Stimulated activated CD4-positive, alpha-beta T cell treated with anti-CD3 and anti-CD28 coated beads, TNF-alpha, amount 100 ng/mL, for 24 hours (primary cell): ENCODE data around the gene CHD6.
A peak's percentile ranks its signal among the peaks of the same experiment; 100 is the strongest.

Experiments used
- DNase-seq, 3 experiments: peaks; one replicate each; pipeline ENCODE4 v3.0.0-alpha.2; 2020; ENCODE audit warnings: low read depth in 3 of 3

The CHD6 gene

DNA sequence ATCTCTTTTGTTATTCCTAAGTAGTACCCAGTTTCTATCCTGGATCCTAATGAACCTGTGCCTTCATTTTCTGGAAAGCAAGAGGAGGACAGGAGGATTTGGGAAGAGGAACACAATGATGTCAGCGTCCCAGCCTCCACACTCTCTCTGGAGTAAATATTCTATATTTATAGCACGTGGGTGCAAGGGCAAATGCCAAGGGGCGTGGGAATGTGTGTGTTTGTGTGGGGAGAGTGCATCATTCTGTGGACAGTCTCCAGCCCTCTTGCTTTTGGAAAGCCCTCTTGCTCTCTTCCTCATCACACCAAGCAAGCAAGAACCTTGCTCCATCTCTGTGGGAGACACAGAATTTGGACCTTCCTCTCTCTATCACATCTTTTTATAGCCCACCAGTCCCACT, 148.3 kb downstream of the CHD6 start:
- no peak for DNase-seq

DNA sequence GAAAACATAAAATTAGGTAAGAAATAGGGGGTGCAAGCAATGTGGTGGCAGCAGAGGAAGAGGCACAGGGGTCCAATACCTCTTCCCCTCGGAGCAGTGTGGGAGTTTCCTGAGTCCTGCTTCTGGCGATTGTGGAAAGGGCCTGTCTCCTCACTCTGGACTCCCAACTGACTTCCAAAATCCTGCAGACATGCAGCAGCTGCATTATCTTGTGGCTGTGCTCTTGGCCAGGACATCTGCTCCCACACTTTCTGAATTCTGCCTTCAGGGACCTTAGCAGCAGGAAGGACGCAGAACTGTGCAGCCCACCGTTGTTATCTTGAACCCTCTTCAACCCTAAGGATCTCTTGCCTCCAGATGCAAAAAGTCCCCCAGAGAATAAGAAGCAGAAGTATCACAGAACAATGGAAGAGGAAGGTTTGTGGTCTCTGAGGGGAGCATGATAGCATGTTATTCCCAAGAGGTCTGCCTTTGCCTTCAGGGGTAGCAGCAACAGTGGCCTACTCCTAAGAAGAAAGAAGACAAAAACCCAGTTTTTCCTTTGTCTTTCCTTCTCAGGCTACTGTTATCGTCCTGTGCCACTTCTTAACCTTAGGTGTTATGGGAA, 149.1 kb downstream of the CHD6 start:
- DNase-seq = no peak

DNA sequence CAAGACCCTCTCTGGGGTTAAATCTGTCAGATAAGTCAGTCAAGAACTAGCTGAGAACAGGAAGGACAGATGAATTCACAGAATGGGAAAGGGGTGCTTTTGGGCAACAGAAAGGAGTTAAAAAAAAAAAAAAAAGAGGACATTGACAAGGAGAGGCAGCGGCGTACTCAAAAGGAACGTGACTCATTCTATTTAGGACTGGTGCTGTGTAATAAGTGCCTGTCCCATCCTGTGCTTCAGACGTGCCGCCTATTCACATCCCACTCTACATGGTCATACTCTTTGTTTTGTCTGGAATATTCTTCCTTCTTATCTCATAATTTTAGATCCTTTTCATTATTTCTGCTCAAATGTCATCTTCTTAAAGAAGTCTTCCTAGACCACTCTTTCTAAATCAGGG, 150.5 kb downstream of the CHD6 start:
- DNase-seq = no peak

DNA sequence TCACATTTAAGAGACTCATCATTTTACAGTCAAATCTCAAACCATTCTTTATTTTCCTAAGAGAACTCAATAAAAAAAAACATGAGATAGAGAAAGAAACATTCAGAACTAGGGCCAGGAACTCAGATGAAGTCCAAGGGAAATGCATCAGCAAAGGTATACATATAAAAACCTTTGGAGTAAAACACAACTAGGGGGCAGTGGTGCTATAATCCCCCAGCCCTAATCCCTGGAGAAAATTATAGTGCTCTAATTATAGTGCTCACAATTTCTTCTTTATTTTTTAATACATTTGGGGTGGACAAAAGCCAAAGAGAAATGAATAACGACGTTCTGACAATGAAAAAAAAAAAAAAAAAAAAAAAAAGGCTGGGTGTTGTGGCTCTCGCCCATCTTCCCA, 151.0 kb downstream of the CHD6 start:
- no peak for DNase-seq

DNA sequence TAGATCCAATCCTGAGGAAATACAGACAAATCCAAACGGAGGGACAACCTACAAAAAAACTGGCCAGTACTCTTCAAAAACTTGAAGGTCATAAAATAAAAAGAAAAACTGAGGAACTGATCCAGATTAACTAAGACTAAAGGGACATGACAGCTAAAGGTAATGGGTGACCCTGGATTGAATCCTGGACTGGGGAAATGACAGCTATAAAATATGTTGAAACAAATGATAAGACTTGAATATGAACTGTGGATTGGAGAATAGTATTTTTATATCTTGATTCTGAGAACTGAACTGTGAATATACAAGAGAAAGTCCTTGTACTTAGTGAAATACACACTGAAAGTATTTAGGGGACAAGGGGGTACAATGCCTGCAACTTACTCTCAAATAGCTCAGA, 154.6 kb downstream of the CHD6 start:
- DNase-seq = no peak

DNA sequence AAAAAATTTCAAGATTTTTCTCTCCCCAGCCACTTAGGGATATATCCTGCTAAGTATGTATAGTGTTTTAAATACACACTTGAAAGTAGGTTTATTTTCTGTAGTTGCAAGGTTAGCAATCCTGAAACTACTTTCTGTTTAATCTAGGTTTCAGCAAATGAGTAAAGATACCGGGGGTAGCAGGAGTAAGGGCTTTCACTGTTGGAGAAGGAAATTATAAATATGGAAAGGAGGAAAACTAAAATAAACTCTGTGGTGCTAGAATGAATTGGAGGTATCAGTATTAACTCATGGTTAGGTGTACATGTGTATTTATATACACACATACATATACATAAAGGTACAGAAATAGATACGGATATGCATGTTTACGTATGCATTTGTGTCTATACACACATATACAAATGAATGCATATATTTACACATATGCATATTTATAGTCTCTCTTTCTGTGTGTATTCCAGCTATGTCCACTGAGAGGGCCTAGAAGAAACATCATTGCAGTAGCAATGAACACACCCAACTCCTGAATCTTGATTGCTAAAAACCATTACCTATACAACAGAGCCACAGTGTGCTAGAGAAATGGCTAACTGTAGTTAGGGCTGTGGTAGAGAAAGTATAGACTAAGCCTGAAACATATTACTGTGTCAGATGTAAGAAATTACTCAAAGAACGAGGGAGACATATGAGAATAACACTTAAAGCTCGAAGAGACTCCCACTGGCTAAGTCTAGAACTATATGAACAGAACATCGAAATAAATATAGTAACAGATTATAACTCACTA, 155.6 kb downstream of the CHD6 start:
- DNase-seq = no peak

DNA sequence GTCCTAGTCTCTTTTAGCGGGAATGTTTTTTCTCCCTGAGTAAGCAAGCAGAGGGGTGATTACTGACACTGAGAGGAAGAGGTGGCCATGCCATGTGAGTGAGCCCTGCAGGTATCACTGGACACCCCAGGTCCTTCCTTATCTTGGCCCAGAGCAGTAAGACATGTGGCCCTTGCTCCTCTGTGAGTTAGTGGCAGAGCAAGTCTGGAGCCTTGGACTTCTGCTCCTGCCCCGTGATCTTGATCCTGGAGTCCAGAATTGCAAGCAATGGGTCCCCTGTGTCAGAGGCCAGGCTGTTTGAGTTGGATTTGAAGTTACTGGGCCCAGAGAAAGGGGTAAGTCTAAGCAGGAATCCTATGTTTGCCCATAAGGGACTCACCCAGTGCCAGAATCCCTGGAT, 159.4 kb downstream of the CHD6 start:
- DNase-seq = no peak

DNA sequence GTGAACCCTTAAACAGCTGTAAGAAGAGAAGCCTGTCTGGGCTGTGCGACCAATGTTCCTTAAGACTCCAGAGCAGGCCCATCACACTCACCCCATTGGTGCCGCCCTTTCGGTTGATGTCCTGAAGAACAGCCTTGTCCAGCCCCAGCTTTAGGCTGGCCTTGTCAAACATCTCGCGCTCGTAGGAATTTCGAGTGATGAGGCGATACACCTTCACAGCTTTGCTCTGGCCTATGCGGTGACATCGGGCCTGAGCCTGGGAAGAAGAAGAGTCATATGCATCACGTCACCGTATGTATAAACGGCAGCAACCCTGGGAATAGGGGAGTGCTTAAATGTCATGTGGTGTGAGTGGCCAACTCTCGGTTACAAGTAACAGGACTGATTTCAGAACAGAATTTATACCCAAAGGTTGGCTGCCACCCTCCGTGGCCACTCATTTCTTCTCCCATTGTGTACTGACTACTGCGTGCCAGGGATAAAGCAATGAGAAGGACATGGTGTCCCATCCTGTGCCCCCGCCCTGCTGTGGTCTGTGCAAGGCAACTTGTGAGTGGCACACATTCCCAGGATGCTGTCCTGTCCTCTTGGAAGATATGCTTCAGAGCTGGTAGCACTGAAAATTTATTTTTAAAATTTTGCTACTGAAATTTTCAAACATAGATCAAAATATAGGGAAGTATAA, 160.9 kb downstream of the CHD6 start:
- DNase-seq = no peak

DNA sequence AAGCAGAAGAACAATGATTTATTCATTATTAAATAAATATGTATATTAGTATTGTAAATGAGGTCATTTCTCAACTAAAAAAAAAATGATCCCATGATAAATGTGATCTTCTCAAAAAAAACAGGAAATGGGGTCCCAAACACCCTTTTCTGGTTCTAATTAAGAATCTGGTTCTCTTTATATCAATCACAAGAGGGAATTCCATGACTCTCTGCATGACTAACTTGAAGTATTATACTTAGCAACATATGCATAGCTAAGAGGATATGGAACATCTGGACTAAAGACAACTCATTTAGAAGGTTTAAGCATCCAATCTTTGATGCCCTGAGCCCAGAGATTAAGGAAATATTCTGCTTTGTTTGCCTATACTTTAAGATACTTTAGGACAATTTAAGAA, 161.8 kb downstream of the CHD6 start:
- DNase-seq = no peak

DNA sequence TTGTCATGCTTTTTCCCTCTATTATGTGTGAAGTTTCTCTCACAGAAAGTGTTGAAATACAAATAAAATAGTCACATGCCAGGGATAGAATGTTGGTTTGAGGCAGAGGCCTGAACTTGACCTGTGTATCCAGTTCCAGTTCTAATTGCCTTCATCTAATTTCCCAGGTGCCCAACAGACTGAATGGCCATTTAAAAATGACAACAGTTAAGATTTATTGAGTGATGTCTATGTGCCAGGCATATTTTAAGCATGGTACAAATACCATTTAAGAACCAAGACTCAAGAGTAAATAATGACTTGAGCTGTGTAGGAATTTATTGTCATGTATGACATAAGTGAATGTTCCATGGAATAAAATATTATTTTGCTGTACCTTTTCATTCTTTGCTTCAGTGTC, 163.9 kb downstream of the CHD6 start:
- no peak for DNase-seq

DNA sequence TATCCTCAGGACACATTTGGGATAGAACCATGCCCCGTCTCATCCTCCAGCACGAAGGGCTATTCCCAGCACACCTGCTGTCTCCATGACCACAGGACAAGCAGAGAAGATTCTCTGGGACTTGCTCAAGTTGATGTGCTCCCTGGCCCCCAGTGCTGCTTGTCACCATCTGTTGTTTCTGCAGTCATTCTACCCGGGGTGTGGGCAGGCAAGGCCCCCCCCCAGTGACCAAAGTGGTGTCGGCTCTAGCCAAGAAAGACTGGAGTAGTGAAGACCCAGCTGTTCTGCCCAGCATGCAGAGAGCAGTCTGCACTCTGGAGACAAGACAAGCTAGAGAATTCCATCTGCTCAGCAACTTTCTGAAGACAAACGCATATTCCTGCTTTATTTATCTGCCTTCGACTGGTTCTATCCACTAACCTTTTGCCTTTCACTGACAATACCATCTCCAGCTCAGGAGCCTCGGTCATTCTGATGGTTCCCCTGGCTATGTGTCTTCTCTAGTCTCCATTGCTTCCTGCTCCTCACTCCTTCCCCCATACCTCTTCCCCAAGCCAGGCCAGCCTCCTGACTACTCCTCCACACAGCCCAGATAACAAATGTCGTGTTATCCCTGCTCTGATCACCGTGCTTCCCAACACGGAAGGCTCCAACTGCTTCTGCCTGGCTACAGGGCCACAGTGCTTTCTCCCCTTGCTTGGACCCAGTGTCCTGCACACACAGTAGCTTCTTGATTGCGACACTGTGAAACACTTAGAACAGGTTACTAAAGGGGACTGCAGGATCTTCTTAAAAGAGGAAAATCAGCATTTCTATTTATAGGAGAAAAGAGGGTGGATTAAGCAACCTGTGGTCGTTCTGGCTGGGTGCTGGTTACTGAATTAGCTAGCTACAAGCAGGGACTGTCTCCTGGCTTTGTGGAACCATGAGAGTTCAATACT, 164.9 kb downstream of the CHD6 start:
- no peak for DNase-seq

DNA sequence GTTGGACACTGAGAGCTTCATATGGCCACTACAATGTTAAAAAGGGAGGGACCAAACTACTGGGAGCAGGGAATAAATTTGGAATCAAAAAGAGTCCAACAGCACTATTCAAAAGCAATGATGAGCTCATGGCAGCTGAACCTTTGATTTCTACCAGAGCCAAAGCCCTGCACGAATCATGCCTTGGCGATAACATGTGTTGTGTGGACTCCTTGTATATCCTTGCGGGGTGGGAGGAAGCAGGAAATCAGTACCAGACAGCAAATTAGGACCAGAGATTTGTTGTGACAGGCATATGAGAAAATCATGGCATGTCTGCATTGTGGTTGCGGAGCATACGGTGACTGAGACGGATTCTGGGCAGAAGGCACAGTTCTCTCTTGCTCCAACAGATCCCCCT, 166.0 kb downstream of the CHD6 start:
- DNase-seq = no peak

DNA sequence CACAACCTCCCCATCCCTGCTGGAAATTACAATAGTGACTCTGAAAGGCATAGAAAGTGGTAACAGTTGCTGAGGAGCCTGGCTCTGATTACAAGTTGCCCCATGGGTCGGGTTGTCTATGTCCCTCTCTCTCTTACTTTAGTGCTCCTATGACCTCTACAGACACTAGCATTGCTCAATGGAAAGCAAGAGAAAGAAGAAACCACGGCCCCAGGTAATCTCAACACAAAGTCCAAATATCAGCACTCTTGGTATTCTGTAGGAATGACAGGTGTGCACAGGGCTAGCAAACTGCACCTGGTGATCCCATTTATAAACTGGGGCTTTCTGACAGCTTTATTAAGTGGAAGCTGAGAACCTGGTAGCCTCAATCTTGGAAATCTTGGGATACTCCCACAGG, 171.2 kb downstream of the CHD6 start:
- no peak for DNase-seq

DNA sequence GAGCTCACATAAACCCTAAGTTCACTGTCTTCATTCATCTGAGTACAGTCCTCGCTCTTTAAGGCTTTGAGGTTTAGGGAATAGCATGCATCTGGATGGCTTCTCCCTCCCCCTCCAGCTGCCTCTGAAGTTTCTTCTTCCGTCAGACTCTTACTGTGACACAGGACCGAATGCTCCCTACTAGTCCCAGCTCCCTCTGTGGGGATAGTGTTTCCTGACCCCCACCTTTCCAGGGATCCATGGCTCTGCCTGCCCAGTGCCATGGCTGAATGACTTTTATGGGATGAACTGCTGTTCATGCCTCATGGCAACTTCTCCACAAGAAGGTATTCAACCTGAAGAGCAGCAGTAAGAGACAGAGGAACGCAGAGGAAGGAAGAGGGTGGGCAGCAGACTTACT, 171.7 kb downstream of the CHD6 start:
- DNase-seq = no peak

DNA sequence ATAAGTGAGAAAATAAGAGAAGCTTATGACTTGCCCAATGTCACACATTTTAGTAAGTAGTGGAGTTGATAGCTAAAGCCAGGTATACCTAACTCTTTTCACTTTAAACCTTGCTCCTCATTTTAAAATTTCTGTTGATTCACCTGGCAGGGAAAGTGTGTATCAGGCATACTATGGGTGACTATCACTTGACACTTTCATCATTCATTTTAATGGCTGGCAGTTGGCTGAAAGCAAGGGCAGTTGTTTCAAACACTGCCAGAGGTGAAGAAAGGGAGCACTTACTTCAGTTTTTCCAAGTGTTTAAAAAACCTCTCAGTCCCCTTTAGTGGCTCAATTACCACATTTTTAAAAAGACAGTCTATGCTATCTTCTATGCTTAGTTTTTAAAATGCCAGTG, 173.4 kb downstream of the CHD6 start:
- no peak for DNase-seq

DNA sequence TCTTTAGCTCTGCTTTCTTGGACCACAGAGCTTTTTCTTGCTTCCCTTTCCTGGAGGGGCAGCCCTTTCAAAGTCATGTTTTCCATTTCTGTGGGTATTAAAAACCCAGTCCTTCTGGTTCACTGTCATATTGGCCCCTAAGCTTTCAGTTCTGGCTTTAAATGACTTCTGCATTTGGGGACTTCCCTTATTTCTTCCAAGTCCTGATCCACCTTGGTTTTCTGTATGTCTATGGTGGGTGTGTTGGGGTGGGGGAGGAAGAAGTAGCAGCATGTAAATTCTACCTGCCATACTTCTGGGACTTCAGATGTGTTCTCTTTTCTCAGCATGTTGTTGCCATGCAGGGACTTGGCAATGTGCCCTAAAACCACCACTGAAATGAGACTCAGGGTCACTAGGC, 174.5 kb downstream of the CHD6 start:
- no peak for DNase-seq

DNA sequence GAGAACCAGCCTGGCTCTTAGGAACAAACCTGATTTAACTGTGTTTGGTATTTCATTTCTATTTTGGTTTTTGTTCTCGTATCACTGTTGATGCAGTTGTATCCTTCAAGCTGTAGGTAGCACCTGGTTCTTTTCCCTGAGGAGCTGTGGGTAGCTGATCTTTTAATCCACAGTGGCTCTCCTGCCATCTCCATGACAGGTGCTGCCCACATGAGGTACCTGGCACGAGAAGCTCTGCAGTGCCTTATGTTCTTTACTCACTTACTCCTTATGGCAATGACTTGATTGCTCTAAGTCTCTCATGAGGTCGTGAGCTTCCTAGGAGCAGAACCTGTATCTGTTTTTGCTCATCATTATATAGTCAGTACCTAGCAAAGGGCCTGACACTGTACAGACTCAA, 177.3 kb downstream of the CHD6 start:
- no peak for DNase-seq

DNA sequence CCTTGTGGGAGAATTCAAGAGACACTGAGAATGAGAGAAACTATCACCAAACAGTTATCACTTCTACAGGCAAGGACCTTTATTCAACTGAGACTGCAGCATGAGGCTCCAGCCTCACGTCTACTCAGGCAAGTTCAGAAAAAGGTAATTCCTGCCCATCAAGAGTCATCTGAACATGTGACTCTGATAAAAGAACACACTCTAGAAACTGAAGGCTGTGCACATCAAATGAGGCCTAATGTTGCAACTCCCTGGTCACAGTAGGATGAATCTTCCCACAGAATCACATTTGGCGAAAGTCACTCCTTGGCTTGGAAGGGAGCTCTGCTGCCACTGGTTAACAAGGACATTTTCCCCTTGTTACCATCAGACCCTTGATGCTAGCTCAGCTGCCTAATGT, 180.3 kb downstream of the CHD6 start:
- no peak for DNase-seq

DNA sequence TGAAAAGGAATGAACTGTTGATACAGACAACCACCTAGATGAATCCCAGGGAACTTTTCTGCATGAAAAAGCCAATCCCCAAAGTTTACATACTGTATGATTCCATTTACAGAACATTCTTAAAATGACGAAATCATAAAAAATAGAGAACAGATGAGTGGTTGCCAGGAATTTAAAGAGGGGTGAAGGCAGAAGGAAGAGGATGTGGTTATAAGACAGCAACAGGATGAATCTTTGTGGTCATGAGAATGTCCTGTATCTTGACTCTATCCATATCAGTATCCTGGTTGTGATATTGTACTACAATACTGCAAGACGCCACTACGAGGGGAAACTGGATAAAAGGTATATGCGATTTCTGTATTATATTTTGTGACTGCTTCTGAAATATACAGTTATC, 181.5 kb downstream of the CHD6 start:
- DNase-seq = no peak

DNA sequence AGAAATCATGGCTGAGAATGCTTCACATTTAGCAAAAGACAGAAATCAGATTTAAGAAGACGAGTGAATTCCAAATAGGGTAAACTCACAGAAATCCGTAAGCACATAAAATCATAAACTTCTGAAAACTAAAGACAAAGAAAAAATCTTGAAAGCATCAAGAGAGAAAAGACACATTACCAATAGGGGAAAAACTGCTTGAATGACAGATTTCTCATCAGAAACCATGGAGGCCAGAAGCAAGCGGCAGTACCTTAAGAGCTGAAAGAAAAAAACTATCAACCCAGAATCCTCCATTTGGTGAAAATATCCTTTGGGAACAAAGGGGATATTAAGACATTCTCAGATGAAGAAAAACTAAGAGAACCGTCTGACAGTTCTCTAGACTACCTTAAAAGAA, 185.0 kb downstream of the CHD6 start:
- DNase-seq = no peak

DNA sequence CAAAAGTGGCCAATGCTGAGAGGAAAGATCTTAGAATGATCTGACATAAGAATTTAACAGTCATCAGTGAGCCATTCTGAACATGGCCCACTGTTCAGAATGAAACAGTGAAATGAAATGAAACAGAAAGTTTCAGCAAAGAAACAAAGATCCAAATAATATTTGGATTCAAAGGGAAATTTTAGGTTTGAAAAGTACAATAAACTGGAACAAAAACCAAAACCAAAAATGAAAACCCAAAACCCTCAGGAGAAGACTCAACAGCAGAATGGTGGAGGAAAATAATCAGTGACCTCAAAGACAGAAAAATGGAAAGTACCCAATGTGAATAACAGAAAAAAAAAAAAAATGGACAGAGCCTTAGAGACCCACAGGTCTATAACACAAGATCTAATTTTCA, 185.4 kb downstream of the CHD6 start:
- DNase-seq = no peak

DNA sequence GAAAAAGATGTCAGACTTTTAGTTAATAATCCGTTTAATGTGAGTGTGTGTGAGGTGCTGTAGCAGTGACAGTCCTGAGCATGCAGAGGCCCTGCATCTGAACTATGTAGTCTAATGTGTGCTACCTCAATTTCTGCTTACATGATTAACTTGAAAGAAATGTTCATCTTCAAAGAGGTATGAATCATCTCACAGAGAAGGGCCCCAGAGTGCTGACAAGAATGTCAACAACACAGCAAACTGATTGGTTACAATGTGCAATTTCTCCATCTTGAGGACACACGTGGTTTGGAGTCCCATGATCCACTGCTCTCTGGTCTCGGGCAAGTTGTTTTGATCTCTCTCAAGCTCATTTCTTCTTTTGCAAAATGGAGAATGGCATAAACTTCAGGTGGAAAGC, 189.9 kb downstream of the CHD6 start:
- DNase-seq = peak in 2 of 3 experiments; percentile 1 to 2
